ENCODE results near the gene UBE2Z. TPM values are rescaled to one million over a fixed set of nuclear protein-coding genes. Genes with fewer than 3 reads are reported as not detected.

Gene UBE2Z
- polyA plus RNA-seq, 1 donor from 2014 or later = 70.3 TPM

GRCh38 chr17:48973806-48974205, 65.6 kb downstream of the UBE2Z start:
- Histone ChIP-seq H3K79me2 (replicated peaks; ENCODE audit: insufficient read depth, low read length) (no peaks in the 10 kb centered on the region), H3F3A (ENCODE audit: insufficient read depth, low read length, poor library complexity, severe bottlenecking) (no peaks in the 10 kb centered on the region), H3K9me2 (ENCODE audit: insufficient read depth, low read length) (no peaks in the 10 kb centered on the region), H3K27ac (ENCODE audit: low read length) (no peak overlapping the region), H3K9me3 (ENCODE audit: low read length) (no peaks in the 10 kb centered on the region), H2AFZ (ENCODE audit: low read depth, low read length) (no peak overlapping the region), H4K20me1 (ENCODE audit: insufficient read depth) (no peaks in the 10 kb centered on the region), H3K36me3 (ENCODE audit: insufficient read depth, low read length) (no peaks in the 10 kb centered on the region), H3K4me2 (ENCODE audit: low read length) (no peak overlapping the region), H3K27me3 (ENCODE audit: insufficient read depth, low read depth, low read length) (no peaks in the 10 kb centered on the region), H3K9ac (ENCODE audit: low read length) (no peak overlapping the region), H3K4me3 (ENCODE audit: low read length) (no peak overlapping the region)
- no peak for TF ChIP-seq CTCF (IDR thresholded peaks at IDR 0.05; ENCODE audit: poor library complexity, severe bottlenecking)
- no peak for TF ChIP-seq SMC3 (conservative IDR thresholded peaks at IDR 0.05; ENCODE audit: poor library complexity)
- no peak for TF ChIP-seq MXI1 (conservative IDR thresholded peaks at IDR 0.05; ENCODE audit: poor library complexity, severe bottlenecking)
- no peak for TF ChIP-seq POLR2AphosphoS5 (IDR thresholded peaks at IDR 0.05)
- no peak for TF ChIP-seq EP300 (conservative IDR thresholded peaks at IDR 0.05; ENCODE audit: poor library complexity, severe bottlenecking)
- no peak for TF ChIP-seq TAF1 (IDR thresholded peaks at IDR 0.05; ENCODE audit: low read depth)
- TF ChIP-seq REST (IDR thresholded peaks at IDR 0.05; ENCODE audit: borderline replicate concordance) = no peak
- no peak for TF ChIP-seq RAD21 (conservative IDR thresholded peaks at IDR 0.05)
- TF ChIP-seq EZH2 (IDR thresholded peaks at IDR 0.05; ENCODE audit: borderline replicate concordance, insufficient read depth, low read length, poor library complexity, severe bottlenecking) = no peak

Small RNA genes within 50 kb of the gene (small RNA-seq; reads per million reads assigned to genes)
- gene AC068531.1 (0 reads per million in 3 experiments), gene RF00263 (0 to 0.03 (median 0) reads per million in 3 experiments), gene RF01210 (0 reads per million in 3 experiments), gene RNU1-42P (0.66 to 43.7 (median 0.74) reads per million in 3 experiments)

Other genes starting within 250 kb of the UBE2Z start
- gene PRAC1, start 185.9 kb upstream of the UBE2Z start, polyA plus RNA-seq = not detected in 2 replicates
- gene PRAC2, start 185.2 kb upstream of the UBE2Z start, polyA plus RNA-seq = not detected in 2 replicates
- not detected in 2 replicates for gene HOXB13, start 179.7 kb upstream of the UBE2Z start, polyA plus RNA-seq
- gene TTLL6, start 91.2 kb upstream of the UBE2Z start, polyA plus RNA-seq = not detected in 2 replicates
- gene CALCOCO2, start 77.4 kb upstream of the UBE2Z start, polyA plus RNA-seq = 4.5 and 16.1 TPM in 2 replicates
- 286 and 331 TPM in 2 replicates for gene ATP5MC1, start 15.6 kb upstream of the UBE2Z start, polyA plus RNA-seq
- 171 and 223 TPM in 2 replicates for gene SNF8, start 36.4 kb downstream of the UBE2Z start, polyA plus RNA-seq
- gene GIP, start 60.2 kb downstream of the UBE2Z start, polyA plus RNA-seq = not detected in 2 replicates
- gene IGF2BP1, start 89.0 kb downstream of the UBE2Z start, polyA plus RNA-seq = 13.0 and 13.9 TPM in 2 replicates
- gene B4GALNT2, start 224.4 kb downstream of the UBE2Z start, polyA plus RNA-seq = not detected in 2 replicates

Data from neural cell (in vitro differentiated cells).